22Rv1 (cell line): ENCODE measurements around the gene PPP2R1B.

Source experiments
- CTCF ChIP-seq: fragments of 450-650 bp; IDR thresholded peaks from 2 replicates; pipeline ENCODE4 v1.5.1; 2017; ENCODE audit warnings: mild to moderate bottlenecking
- ZFX ChIP-seq: fragments of 450-650 bp; IDR thresholded peaks from 2 replicates; pipeline ENCODE4 v1.6.1; 2017; ENCODE audit warnings: antibody characterized with exemption, borderline replicate concordance

DNA sequence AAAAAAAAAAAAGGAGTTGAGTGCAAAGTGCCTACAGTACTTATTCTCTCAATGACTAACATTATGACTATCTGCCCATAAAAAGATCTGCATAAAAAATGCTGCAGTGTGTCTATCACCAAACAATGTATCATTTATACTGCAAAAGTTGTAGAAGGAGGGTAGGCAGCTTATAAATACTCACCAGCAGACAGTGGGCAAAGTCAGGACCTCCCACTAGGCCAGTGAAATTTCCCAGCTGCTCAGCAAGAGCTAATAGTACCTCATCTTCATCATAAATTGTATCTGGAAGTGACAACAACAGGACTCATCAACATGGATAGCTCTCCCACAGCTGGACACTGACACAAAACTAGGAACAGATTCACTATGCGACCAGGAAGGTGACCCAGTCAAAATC lies 1.6 kb downstream of the PPP2R1B start:
- TF ChIP-seq CTCF: no peak
- TF ChIP-seq ZFX: no peak
